HG03066 (cell line): ENCODE results near the gene DNAJB1.
"Not testable (repeated sequence)": the region's sequence is repeated elsewhere in the genome, so short reads cannot be mapped to it uniquely, and the experiment has no call there.

Experiments
- ATAC-seq: cut with Tn5 transposase; IDR thresholded peaks from one replicate; pipeline ENCODE4 v1.9.1; 2021; ENCODE audit warnings: low read depth; ENCODE audit not compliant: unreplicated experiment

DNAJB1 gene

GRCh38 chr19:14517840-14518505 is at the start of gene DNAJB1:
Gene DNAJB1, minus strand, starts transcription at chr19:14518397. Its CDS starts 48 bp downstream, at chr19:14518349.
- ATAC-seq, result peak; percentile 58

GRCh38 chr19:14567079-14567478 is 48.9 kb upstream of the DNAJB1 start:
- ATAC-seq, result no peak

- ATAC-seq, result no peak
Observed at GRCh38 chr19:14566712-14567077, 48.5 kb upstream of the DNAJB1 start.

GRCh38 chr19:14565765-14566711 is 47.8 kb upstream of the DNAJB1 start:
- ATAC-seq, result no peak

GRCh38 chr19:14565298-14565679 is 47.1 kb upstream of the DNAJB1 start:
- no peak for ATAC-seq

GRCh38 chr19:14564652-14565297 is 46.6 kb upstream of the DNAJB1 start:
- ATAC-seq, result not testable (repeated sequence)

- no peak for ATAC-seq
Observed at GRCh38 chr19:14563989-14564651, 45.9 kb upstream of the DNAJB1 start.

- no peak for ATAC-seq
Observed at GRCh38 chr19:14563590-14563926, 45.4 kb upstream of the DNAJB1 start.

- no peak for ATAC-seq
Observed at GRCh38 chr19:14562660-14563589, 44.7 kb upstream of the DNAJB1 start.

- ATAC-seq, result no peak
Observed at GRCh38 chr19:14561847-14562351, 43.7 kb upstream of the DNAJB1 start.

- ATAC-seq, result no peak
Observed at GRCh38 chr19:14561249-14561648, 43.1 kb upstream of the DNAJB1 start.

- ATAC-seq, result no peak
Observed at GRCh38 chr19:14560776-14561108, 42.5 kb upstream of the DNAJB1 start.

GRCh38 chr19:14559916-14560775 is 41.9 kb upstream of the DNAJB1 start:
- ATAC-seq, result no peak

GRCh38 chr19:14558370-14559066 is 40.3 kb upstream of the DNAJB1 start:
- no peak for ATAC-seq

GRCh38 chr19:14556662-14557188 is 38.5 kb upstream of the DNAJB1 start:
- ATAC-seq, result peak; percentile 68

- peak; percentile 17 for ATAC-seq
Observed at GRCh38 chr19:14555918-14556661, 37.9 kb upstream of the DNAJB1 start.

GRCh38 chr19:14554382-14554812 is 36.2 kb upstream of the DNAJB1 start:
- no peak for ATAC-seq
